Measurements from ENCODE around the gene BBS10. TPM values are rescaled to one million over a fixed set of nuclear protein-coding genes. Genes with fewer than 3 reads are reported as not detected.

The BBS10 gene
- total RNA-seq, 1 donor: 4.0 TPM

Small RNA genes within 50 kb of the gene (small RNA-seq; reads per million reads assigned to genes)
- gene RN7SKP172: not detected

Other genes starting within 250 kb of the BBS10 start
- gene OSBPL8, start 211.4 kb upstream of the BBS10 start, total RNA-seq: 21.5 TPM